Stimulated activated CD8-positive, alpha-beta memory T cell treated with anti-CD3 and anti-CD28 coated beads, Interleukin-4, amount 100 ng/mL, for 1 hour (primary cell): ENCODE measurements around the gene PIM3.
"Not testable (repeated sequence)": the region's sequence is repeated elsewhere in the genome, so short reads cannot be mapped to it uniquely, and the experiment has no call there.

Experiments
- DNase-seq, 2 donors: peaks; one replicate each; pipeline ENCODE4 v3.0.0-alpha.2; 2020; ENCODE audit warnings: low read depth in 2 of 2, low spot score in 1 of 2

The PIM3 gene

DNA sequence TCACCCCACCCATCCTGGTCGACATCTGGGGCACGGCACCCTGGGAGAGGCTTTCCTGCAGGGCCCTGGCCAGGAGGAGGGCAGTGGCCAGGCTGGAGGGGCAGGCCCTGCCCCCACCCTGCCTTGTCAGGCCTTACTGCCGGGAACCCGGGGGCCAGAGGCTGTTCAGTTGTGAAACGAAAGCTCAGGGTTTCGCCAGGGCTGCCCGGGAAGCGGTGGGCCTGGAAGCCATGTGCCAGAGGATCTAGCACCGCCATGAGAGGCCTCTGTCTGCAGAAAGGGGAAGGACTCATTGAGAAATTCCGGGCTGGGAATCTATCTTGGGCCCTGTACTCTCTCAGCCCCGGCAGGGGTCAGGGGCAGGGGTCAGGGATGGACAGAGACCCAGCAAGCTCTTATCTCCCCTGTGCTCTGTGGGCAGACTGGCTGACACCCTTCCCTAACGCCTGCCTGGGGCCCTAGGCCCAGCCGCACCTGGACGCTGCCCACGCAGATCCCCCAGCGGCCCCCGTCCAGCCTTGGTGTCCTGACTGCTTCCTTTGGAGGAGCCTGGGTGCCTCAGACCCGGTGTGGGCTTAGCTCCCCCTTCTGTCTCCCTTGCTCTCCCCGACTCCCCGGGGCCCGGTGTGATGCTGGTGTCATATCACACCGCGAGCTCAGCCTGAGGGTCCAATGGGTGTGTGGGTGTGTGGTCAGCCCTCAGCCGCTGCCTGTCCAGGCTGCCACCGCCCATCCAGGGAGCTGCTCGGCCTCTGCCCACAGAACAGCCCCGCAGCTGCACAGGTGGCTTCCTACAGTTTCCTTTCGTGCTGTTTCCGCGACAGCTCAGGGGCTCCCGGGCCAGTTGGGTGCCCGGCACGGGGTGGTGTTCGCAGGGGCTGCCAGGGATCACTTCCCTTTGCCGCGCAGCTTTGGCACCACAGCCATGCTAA is 6.5 kb downstream of the PIM3 start:
- DNase-seq: no peak

DNA sequence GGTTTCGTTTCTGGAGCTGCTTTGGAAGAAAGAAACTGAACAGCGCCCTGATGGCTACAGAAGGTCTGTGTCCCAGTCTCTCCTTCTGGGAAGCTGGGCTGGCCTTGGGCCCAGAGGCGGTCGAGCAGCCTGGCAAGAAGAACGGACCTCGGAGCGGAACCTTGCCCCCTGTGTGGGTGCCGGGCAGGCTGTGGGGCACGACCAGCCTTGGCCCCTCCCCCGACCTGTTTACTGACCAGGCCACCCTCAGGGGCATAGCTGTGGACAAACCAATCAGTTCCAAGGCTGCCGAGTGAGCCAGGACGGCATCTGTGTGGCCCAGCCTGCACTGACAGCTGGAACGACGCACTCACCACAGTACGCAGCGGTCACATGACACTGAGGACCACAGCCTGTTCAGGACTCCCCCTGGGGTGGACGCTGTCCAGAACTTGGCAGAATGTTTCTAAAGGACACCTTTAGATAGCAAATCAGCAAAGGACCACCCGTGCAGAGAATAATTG is 7.2 kb downstream of the PIM3 start:
- DNase-seq: no peak

DNA sequence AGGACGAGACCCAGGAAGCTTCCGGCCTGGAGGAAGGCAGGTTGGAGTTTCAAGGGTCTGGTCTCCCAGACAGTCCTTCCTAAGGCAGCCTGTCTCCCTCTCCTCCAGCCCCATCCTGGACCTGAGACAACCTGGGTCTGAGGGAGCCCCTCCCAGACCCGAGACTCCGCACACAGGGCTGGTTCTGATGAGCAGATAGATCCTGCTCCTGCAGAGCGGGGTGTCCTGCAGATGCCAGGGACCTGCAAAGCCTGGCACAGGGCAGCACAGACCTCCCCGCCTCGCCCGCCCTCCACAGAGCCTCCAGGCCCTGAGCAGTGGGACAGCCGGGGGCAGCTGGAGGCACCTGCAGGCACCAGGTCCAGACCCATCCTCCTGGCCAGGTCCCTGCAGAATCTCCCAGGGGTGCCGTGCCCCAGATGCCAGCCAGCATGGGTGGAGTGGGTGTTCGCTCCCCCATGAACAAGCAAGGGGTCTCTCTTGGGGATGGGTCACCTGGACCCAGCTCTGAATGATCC is 7.8 kb downstream of the PIM3 start:
- DNase-seq: no peak

DNA sequence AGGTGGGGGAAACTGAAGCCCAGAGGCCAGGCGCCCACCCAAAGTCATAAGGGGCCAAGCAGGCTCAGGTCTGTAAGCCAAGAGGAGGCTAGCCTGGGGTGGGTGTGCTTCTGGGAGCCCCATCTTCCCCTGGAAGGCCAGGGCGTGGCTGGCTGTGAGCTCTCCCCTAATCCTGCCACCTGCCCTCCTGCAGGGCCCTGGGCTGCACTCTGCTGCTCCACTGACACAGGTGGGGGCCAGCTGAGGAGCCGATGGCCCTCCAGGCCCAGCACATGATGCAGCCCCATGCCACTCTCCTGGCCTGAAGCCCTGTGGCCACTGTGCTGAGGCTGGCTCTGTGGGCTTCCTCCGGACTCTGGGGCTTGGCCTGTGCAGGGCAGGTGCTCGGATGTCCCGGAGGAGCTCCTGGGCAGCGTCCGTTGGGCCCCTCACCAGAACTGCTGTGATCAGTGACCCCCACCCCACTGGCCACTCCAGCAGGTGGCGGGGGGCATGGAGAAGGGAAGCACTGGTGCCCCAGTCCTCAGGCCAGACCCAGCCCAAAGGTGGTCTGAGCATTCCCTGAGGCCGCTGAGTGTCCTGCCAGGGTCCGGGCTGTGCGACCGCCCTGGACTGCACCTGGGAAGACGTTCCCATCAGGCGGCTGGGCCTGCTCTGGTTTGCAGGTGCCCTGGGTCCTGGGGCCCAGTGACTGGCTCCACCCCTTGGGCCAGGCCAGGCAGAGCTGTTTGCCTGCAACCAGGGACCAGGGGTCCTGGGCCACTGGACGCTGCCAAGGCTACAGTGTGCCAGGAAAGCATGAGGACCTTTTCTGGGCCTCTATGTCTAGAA is 8.5 kb downstream of the PIM3 start:
- no peak for DNase-seq

DNA sequence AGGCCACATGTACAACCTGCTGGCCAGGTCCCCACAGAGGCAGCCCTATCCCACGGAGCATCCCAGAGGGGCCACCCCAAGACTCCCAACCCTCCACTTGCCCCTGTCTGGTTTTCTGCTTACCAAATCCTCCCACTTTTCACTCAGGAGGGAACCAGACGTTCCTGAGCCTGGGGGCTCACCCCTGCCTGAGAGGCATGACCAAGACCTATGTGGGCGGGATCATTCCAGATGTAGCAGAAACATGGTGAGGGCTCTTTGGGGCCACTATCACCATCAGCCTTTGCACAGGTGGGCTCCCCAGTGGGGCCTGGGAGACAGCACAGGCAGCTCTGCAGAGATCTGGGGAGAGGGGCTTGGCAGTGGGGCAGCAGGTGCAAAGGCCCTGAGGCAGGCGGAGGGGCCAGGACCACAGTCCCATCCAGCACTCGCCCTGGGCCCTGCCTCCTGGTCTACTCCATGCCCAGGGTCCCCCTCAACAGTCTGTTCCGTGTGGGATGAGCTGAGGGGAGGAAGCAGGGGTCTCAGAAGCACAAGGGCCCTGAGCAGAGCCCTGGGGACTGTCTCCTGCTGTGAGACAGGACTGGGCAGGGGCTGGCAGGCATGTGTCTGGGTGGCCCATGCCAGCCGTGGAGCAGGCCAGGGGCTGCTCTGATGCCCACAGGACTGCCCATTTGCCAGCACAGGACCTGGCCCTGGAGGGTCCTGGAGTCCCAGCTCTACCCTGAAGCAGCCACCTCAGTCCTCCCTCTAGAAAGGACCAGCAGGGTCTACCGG is 9.4 kb downstream of the PIM3 start:
- no peak for DNase-seq

DNA sequence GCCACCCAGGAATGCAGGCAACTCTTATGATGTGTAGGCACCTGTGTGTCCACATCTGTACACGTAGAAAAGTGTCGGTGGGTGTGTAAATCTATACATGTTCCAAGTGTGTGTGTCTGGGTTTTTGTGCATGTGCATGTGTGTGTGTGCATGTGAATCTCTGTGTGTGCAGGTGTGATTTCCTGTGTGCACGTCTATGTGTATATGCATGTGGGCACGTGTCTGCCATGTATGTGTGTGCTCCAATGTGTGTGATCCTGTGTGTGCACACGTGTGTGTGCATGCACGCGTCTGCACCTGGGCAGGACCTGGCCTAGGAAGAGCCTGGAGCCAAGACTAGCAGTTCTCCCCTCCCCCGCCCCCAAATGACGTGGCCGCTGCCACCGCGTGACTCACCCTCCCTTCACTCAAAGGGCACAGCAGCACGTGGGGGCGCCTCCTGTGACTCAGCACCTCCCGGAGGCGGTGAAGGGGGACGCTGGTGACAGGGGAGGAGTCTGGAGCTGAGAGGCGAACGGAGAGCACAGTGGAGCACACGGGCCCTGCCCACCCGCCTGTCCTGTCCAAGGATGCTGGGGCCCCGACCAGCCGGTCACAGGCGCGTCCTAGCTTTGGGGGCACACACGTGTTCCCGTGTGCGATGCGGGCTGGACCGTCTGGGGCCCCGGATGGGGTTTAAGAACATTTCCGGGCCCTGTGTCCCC is 10.1 kb downstream of the PIM3 start:
- peak; percentile 87 to 92 for DNase-seq

DNA sequence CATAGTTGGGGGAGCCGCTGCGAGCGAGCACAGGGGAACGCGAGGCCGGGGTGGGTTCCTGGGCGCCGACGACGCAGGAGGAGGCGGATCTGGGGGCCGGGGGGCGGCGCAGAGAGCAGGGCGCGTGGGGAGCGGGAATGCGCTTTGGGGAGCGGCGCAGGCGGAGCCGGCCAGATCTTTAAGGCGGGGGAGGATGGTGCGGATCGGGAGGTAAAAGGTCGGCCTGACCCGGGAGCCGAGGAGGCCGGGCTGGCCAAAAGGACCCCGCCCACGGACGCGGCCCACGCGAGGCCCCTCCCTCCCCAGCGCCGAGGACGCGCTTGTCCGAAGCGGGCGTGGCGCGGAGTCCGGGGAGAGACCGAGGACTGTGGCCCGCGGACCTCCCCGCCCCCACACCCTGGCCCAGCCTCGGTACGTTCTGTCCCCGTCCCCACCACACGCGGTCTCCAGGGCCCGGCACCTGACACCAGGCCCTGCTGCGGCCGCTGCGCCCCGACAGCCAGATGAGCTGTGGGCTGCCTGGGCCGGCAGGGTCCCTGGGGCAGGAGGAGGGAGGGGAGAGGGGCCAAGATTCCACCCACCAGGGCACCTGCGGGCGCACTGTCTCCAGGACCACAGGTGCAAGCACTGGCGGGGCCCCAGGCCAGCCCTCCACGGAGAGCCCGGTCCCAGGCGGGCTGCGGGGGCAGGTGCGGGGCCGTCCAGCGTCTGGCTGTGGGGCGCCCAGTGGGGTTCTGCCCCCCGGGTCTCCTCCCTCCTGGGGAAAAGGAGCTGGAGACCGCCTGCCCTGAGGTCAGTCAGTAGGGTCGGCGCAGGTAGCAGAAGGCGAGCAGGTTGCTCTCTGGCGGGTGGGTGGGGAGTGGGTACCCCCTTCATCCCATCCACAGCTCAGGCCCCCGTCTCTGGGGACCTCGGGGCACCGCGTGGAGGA is 10.9 kb downstream of the PIM3 start:
- no peak for DNase-seq

DNA sequence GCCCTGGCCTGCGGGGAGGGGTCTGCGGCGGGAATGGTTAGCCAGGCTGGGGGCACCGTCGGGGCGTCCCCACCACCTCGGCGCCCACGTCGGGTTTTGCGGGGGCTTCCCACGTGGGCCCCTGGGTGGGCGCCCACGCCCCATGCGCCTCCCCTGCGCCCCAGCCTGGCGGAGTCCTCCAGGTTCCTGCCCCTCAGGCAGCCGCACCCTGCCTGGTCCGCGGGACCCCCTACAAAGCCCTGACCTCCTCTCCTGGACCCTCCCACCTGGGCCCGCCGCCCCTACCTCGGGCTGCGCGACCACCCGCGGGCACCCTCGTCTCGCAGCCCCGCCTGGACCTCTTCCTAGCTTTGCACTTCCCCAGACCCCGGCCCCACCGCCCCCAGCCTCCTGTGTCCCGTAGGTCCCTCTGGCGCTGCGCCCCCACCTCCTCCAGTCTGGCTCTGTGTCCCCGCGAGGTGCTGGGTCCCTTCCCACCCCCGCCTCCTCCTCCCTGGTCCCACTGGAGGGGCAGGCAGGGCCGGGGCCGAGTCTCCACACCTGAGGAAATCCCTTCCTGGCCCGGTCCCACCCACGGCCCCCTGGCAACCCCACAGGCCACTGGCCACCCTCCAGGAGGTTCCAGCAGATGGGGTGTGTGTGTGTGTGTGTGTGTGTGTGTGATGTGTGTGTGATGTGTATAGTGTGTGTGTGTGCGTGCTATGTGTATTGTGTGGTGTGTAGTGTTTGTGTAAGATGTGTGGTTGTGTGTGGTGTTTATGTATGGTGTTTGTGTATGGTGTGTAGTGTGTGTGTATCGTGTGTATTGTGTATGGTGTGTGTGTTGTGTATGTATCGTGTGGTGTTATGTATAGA is 11.8 kb downstream of the PIM3 start:
- DNase-seq: no peak

DNA sequence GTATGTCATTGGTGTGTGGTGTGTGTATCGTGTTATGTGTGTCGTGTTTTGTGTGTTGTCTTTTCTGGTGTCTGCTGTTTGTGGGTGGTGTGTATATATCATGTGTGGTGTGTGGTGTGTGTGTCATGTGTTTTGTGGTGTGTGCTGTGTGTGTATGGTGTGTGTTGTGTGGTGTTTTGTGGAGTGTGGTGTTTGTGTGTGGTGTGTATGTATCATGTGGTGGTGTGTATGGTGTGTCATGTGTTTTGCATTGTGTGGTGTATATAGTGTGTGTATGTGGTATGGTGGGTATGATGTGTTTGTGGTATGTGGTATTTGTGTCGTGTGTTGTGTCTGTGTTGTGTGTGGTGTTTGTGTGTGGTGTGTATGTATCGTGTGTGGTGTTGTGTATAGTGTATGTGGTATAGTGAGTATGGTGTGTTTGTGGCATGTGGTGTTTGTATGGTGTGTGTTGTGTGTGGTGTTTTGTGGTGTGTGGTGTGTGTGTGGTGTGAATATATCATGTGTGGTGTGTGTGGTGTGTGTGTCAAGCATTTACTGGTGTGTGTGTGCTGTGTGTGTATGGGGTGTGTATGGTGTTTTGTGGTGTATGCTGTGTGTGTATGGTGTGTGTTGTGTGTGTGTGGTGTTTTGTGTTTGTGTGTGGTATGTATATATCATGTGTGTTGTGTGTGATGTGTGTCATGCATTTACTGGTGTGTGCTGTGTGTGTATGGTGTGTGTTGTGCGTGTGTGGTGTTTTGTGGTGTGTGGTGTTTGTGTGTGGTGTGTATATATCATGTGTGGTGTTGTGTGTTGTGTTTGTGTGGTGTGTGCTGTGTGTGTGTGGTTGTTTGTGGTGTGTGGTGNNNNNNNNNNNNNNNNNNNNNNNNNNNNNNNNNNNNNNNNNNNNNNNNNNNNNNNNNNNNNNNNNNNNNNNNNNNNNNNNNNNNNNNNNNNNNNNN is 12.7 kb downstream of the PIM3 start:
- DNase-seq: no peak

DNA sequence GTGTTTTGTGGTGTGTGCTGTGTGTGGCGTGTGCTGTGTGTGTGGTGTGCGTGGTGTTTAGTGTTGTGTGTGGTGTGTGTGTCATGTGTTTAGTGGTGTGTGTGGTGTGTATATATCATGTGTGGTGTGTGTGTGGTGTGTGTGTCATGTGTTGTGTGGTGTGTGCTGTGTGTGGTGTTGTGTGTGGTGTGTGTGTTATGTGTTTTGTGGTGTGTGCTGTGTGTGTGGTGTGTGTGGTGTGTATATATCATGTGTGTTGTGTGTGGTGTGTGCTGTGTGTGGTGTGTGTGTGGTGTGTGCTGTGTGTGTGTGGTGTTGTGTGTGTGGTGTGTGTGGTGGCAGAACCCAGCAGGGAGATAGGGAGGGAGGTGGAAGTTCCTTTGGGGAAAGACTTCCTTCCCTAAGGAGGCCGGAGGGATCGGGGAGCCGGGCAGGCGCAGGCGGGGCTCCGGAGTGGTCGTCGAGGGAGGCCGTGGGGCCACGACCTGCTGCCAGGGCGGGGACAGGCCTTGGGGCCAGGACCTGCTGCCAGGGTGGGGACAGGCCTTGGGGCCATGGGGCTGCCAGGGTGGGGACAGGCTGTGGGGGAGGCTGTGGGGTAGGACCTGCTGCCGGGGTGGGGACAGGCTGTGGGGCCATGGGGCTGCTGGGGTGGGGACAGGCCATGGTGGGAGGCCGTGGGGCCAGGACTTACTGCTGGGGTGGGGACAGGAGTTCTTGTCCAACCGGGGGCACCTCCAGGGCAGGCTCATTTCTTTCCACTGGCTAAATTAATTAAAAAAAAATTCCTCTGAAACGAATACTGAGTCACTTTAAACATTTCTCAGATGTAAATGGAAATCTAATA is 15.2 kb downstream of the PIM3 start:
- no peak for DNase-seq

DNA sequence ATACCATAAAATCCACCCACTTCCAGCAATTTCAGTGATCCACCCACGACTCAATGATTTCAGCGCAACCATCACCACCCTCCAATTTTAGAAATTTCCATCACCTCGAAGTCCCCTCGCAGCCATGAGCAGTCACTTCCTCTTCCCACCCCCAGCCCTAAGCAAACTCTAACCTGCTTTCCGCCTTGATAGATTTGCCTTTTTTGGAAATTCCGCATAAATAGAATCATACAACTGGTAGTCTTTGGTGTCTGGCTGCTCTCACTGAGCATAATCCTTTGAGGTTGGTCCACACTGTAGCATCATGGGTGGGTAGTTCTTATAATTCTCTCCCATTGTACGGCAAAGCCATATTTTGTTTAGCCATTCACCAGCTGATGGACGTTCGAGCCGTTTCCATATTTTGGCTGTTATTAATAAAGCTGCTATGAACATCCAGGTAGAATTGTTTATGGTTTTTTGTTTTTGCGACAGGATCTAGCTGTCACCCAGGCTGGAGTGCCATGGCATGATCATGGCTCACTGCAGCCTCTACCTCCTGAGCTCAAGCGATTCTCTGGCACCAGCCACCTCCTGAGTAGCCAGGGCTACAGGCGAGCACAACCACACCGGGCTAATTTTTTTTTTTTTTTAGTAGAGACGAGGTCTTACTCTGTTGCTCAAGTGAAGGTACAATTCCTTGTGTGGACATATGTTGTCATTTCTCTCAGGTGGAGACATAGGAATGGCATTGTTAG is 16.0 kb downstream of the PIM3 start:
- DNase-seq: no peak

DNA sequence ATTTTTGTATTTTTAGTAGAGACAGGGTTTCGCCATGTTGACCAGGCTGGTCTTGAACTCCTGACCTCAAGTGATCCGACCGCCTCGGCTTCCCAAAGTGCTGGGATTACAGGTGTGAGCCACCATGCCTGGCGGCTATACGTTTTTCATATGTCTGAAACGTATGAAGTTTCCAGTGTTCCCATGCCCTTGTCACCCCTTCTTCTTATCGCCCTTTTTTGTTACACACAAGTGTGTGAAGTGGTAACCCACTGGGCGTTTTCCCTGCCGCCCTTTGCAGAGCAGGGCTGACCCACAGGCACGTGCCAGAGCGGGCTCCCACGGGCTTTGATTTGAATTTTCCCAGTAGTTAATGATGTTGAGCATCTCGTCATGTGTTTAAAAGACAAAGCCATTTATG is 17.0 kb downstream of the PIM3 start:
- DNase-seq: no peak

DNA sequence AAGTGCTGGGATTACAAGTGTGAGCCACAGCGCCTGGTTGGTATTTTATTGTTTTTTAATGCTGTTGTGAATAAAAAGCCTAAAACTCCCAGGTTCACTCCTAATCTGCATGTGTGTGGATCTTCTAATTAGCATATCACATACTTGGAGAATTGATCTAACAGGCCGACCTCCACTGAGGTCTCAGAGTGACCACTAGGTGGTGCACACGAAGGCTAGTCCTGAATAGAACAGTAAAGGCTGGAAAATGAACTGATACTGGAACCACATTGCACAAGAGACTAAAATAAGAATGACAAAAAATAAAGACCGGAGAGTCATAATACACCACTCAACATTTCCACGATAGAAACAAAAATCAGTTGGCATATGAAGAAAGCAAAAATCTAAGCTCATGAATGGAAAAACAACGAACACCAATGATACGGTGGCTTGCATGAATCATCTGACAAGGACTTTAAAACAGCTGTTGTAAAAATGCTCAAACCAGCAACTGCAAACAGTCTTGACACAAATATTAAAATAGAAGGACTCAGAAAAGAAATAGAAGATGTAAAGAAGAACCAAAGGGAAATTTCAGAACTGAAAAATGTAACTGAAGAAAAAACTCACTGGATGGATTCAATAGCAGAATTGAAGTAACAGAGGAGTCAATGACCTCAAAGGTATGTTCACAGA is 19.2 kb downstream of the PIM3 start:
- DNase-seq: no peak

DNA sequence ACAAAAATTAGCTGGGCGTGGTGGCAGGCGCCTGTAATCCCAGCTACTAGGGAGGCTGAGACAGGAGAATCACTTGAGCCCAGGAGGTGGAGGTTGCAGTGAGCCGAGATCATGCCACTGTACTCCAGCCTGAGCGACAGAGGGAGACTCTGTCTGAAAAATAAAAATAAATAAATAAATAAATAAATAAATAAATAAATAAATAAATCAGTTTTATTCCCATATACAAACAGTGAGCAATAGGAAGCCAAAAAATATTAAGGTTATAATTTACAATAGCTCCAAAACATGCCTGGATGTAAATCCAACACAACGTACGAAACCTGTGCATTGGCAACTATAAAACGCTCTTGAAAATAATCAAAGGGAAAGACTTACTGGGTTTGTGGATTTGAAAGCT is 21.2 kb downstream of the PIM3 start:
- DNase-seq: not testable (repeated sequence)
